GM20000 (cell line): Measurements from ENCODE around the gene BBC3.
A peak's percentile ranks its signal among the peaks of the same experiment; 100 is the strongest.

Source experiments
- DNase-seq: peaks from one replicate; pipeline ENCODE4 v3.0.0; 2012; ENCODE audit warnings: low spot score
- CTCF ChIP-seq: IDR thresholded peaks from 2 replicates; pipeline ENCODE4 v1.5.1; 2012; ENCODE audit warnings: mild to moderate bottlenecking, control low read depth; ENCODE audit errors: extremely low read depth, missing control alignments

Gene BBC3

GRCh38 chr19:47272448-47273312 is 41.7 kb upstream of the BBC3 start:
- no peak for TF ChIP-seq CTCF
- DNase-seq = no peak

DNA sequence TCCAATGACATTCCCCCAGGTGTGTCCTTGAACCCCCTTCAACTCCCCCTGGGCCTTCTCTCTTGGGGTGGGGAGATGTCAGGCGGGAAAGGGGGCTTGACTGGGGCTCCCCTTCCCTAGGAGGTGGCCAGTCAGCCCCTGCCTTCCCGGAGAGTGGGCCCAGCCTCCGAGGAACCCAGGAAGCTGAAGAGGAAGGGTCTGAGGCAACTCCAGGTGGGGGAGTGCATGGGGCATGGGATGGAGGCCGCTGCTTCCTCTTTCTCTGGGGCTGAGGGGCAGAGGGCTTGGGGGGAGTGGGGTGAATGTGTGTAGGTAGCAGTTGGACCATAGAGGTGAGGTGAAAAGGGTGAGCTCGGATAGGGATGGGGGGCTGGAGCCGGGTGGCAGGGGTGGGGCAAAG is 41.0 kb upstream of the BBC3 start:
- no peak for DNase-seq
- TF ChIP-seq CTCF = no peak

GRCh38 chr19:47270408-47270807 is 39.4 kb upstream of the BBC3 start:
- TF ChIP-seq CTCF = no peak

DNA sequence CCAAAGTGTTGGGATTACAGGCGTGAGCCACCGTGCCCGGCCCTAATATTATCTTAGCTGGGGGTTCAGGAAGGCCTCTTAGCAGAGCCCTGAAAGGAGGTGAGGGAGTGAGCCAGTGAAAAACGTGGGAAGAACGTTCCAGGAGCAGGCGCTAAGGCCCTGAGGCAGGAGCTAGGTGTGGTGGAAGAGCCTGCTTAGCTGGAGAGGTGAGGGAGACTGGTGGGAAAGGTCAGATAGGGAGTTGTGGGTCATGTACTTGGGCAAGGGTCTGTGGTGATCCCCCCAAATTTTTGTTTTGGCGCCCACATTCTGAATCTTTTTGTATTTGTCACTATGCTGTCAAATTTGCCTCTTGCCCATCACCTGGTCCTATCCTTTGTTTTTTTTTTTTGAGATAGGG is 38.6 kb upstream of the BBC3 start:
- no peak for TF ChIP-seq CTCF
- no peak for DNase-seq

More at GRCh38 chr19:47270408-47270807, 39.4 kb upstream of the BBC3 start:
- no peak for DNase-seq

GRCh38 chr19:47268028-47268427 is 37.0 kb upstream of the BBC3 start:
- no peak for TF ChIP-seq CTCF
- no peak for DNase-seq

- TF ChIP-seq CTCF = no peak
- DNase-seq = peak; percentile 2
These were observed 36.4 kb upstream of the BBC3 start for GRCh38 chr19:47267350-47267759.

- DNase-seq = peak; percentile 9
- no peak for TF ChIP-seq CTCF
These were observed 35.5 kb upstream of the BBC3 start for GRCh38 chr19:47266401-47266941.
